Measurements from ENCODE around the gene LIN52.
"Not testable (repeated sequence)": the region's sequence is repeated elsewhere in the genome, so short reads cannot be mapped to it uniquely, and the experiment has no call there.

Gene LIN52

DNA sequence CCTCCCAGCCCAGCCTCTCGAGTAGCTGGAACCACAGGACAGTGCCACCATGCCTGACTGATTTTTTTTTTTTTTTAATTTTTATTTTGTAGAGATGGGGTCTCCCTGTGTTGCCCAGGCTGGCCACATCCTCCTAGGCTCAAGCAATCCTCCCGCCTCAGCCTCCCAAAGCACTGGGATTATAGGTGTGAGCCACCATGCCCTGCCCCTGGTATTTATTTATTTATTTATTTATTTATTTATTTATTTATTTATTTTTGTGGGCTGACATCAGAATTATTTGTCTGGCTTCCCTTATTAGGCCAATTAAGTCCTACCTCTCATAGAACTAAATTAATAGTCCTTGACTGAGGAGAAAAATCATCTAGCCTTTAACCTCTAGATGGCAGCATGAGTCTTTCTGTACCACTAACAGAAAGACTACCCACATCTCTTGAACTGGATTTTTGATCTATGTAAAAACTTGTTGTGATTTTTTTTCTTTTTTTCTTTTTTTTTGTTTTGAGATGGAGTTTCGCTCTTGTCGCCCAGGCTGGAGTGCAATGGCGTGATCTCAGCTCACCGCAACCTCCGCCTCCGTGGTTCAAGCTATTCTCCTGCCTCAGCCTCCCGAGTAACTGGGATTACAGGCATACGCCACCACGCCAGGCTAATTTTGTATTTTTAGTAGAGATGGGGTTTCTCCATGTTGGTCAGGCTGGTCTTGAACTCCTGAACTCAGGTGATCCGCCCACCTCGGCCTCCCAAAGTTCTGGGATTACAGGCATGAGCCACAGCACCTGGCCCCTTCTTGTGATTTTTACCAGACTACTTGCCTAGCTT is 26.9 kb downstream of the LIN52 start:
- H3K27me3 Mint-ChIP-seq (ENCODE audit: low read depth); H3K4me1 Mint-ChIP-seq; H3K4me3 Mint-ChIP-seq: not testable (repeated sequence)

GRCh38 chr14:74125487-74125886 is 40.7 kb downstream of the LIN52 start:
- H3K4me3 Mint-ChIP-seq; H3K4me1 Mint-ChIP-seq; H3K27me3 Mint-ChIP-seq (ENCODE audit: low read depth); H3K27ac Mint-ChIP-seq; H3K9me3 Mint-ChIP-seq: not testable (repeated sequence)
- H3K36me3 Mint-ChIP-seq (ENCODE audit: low read depth) = peaks cover 17% of the 10 kb centered on the region

More for the DNA sequence above, 26.9 kb downstream of the LIN52 start:
- H3K9me3 Mint-ChIP-seq, H3K27ac Mint-ChIP-seq: not testable (repeated sequence)
- peak; percentile 52 to 67 (median 60) for TF ChIP-seq CTCF (IDR thresholded peaks at IDR 0.05; ENCODE audit: unreplicated experiment in 3 of 3)
- H3K36me3 Mint-ChIP-seq (ENCODE audit: low read depth) = peaks cover 19% of the 10 kb centered on the region

- H3K27me3 Mint-ChIP-seq (ENCODE audit: low read depth) = no peaks in the 10 kb centered on the region
- no peaks in the 10 kb centered on the region for H3K4me1 Mint-ChIP-seq
- no peak for TF ChIP-seq CTCF (IDR thresholded peaks at IDR 0.05; ENCODE audit: unreplicated experiment in 3 of 3)
- peaks cover 4% of the 10 kb centered on the region for H3K9me3 Mint-ChIP-seq
- H3K4me3 Mint-ChIP-seq = no peak overlapping the region
- H3K27ac Mint-ChIP-seq = no peak overlapping the region
- H3K36me3 Mint-ChIP-seq (ENCODE audit: low read depth) = peaks cover 13% of the 10 kb centered on the region
Measured at GRCh38 chr14:74126315-74127013, 41.7 kb downstream of the LIN52 start.

- H3K27me3 Mint-ChIP-seq (ENCODE audit: low read depth) = no peaks in the 10 kb centered on the region
- H3K27ac Mint-ChIP-seq = no peak overlapping the region
Measured at GRCh38 chr14:74127634-74128033, 42.9 kb downstream of the LIN52 start.

GRCh38 chr14:74133833-74134481 is 49.2 kb downstream of the LIN52 start:
- Mint-ChIP-seq H3K27ac (peak overlapping the region; percentile 48 to 90 (median 68)), H3K4me3 (no peak overlapping the region), H3K27me3 (ENCODE audit: low read depth) (no peaks in the 10 kb centered on the region), H3K9me3 (no peaks in the 10 kb centered on the region), H3K4me1 (peaks cover 10% of the 10 kb centered on the region), H3K36me3 (ENCODE audit: low read depth) (no peaks in the 10 kb centered on the region)
- no peak for TF ChIP-seq CTCF (IDR thresholded peaks at IDR 0.05; ENCODE audit: unreplicated experiment in 3 of 3)

More at GRCh38 chr14:74127634-74128033, 42.9 kb downstream of the LIN52 start:
- Mint-ChIP-seq H3K9me3 (peaks cover 4% of the 10 kb centered on the region), H3K4me1 (no peaks in the 10 kb centered on the region), H3K4me3 (no peak overlapping the region), H3K36me3 (ENCODE audit: low read depth) (peaks cover 13% of the 10 kb centered on the region)
- no peak for TF ChIP-seq CTCF (IDR thresholded peaks at IDR 0.05; ENCODE audit: unreplicated experiment in 3 of 3)

- Mint-ChIP-seq H3K4me3 (no peak overlapping the region), H3K4me1 (peaks cover 10% of the 10 kb centered on the region), H3K9me3 (no peaks in the 10 kb centered on the region), H3K36me3 (ENCODE audit: low read depth) (no peaks in the 10 kb centered on the region), H3K27ac (peak overlapping the region; percentile 48 to 90 (median 68)), H3K27me3 (ENCODE audit: low read depth) (no peaks in the 10 kb centered on the region)
- TF ChIP-seq CTCF (IDR thresholded peaks at IDR 0.05; ENCODE audit: unreplicated experiment in 3 of 3) = no peak
Measured at GRCh38 chr14:74134484-74134883, 49.7 kb downstream of the LIN52 start.

Data from nephron (organoid).